OCI-LY1 (cell line): ENCODE data around the gene NDUFAB1.

Experiments used
- H2AFZ ChIP-seq: fragments of 200-600 bp; sonication (generic), shearing (Covaris generic); 2 replicates; pipeline ENCODE4 v1.6.0; 2014; ENCODE audit warnings: antibody characterized with exemption, mild to moderate bottlenecking, low read length
- H3F3A ChIP-seq: fragments of 200-600 bp; sonication (generic), shearing (Covaris generic); 2 replicates; pipeline ENCODE4 v1.6.0; 2014; ENCODE audit warnings: mild to moderate bottlenecking, antibody characterized with exemption, low read length, moderate library complexity; ENCODE audit not compliant: insufficient read depth
- H3K27ac ChIP-seq: fragments of 200-600 bp; sonication (generic); 2 replicates; pipeline ENCODE4 v1.5.1; 2014; ENCODE audit warnings: low read length, mixed run types, mild to moderate bottlenecking, low read depth; ENCODE audit not compliant: poor library complexity, severe bottlenecking
- H3K27me3 ChIP-seq: fragments of 200-600 bp; sonication (generic); 2 replicates; pipeline ENCODE4 v1.6.0; 2014; ENCODE audit warnings: antibody characterized with exemption, mild to moderate bottlenecking, low read length, moderate library complexity; ENCODE audit not compliant: insufficient read depth
- H3K36me3 ChIP-seq: fragments of 200-600 bp; sonication (generic); 2 replicates; pipeline ENCODE4 v1.6.1; 2014; ENCODE audit warnings: mild to moderate bottlenecking, antibody characterized with exemption, low read length, moderate library complexity, mixed read lengths; ENCODE audit not compliant: insufficient read depth
- H3K4me1 ChIP-seq: fragments of 200-600 bp; sonication (generic); 2 replicates; pipeline ENCODE4 v1.5.1; 2014; ENCODE audit warnings: mild to moderate bottlenecking, low read length, moderate library complexity; ENCODE audit not compliant: insufficient read depth, severe bottlenecking
- H3K4me2 ChIP-seq: fragments of 200-600 bp; sonication (generic), shearing (Covaris generic); 2 replicates; pipeline ENCODE4 v1.6.1; 2014; ENCODE audit warnings: low read length
- H3K4me3 ChIP-seq: fragments of 200-600 bp; sonication (generic); 2 replicates; pipeline ENCODE4 v1.5.1; 2014; ENCODE audit warnings: low read length, low read depth, mild to moderate bottlenecking, mixed read lengths; ENCODE audit not compliant: poor library complexity, severe bottlenecking
- H3K79me2 ChIP-seq: fragments of 200-600 bp; shearing (Covaris generic); 2 replicates; pipeline ENCODE4 v1.6.1; 2016; ENCODE audit warnings: mixed run types, low read length, mixed read lengths; ENCODE audit not compliant: insufficient read depth
- H3K9ac ChIP-seq: fragments of 200-600 bp; sonication (generic), shearing (Covaris generic); 2 replicates; pipeline ENCODE4 v1.6.1; 2014; ENCODE audit warnings: mild to moderate bottlenecking, low read length, mixed read lengths
- H3K9me2 ChIP-seq: fragments of 200-600 bp; sonication (generic), shearing (Covaris generic); 2 replicates; pipeline ENCODE4 v1.6.1; 2014; ENCODE audit warnings: low read depth, mild to moderate bottlenecking, low read length, mixed read lengths
- H3K9me3 ChIP-seq: fragments of 200-600 bp; shearing (Covaris generic); 2 replicates; pipeline ENCODE4 v1.6.1; 2014; ENCODE audit warnings: low read length, mixed read lengths
- H4K20me1 ChIP-seq: fragments of 200-600 bp; sonication (generic), shearing (Covaris generic); 2 replicates; pipeline ENCODE4 v1.6.0; 2016; ENCODE audit warnings: mild to moderate bottlenecking, low read length; ENCODE audit not compliant: insufficient read depth
- CTCF ChIP-seq: fragments of 200-600 bp; sonication (generic), shearing (Covaris generic); IDR thresholded peaks from 2 replicates; pipeline ENCODE4 v1.5.1; 2017; ENCODE audit warnings: mild to moderate bottlenecking, antibody characterized with exemption, low read length, moderate library complexity, mixed read lengths
- EZH2 ChIP-seq: fragments of 200-600 bp; sonication (generic), shearing (Covaris generic); IDR thresholded peaks from 2 replicates; pipeline ENCODE4 v1.8.0; 2017; ENCODE audit warnings: borderline replicate concordance, mixed run types, mild to moderate bottlenecking, antibody characterized with exemption, low read length, moderate library complexity, mixed read lengths

NDUFAB1 gene

GRCh38 chr16:23629516-23629915 is 33.4 kb upstream of the NDUFAB1 start:
- no peak overlapping the region for H3K4me3 ChIP-seq
- H3K9me3 ChIP-seq, result no peaks in the 10 kb centered on the region
- peaks cover 73% of the 10 kb centered on the region for H3K36me3 ChIP-seq
- no peak for TF ChIP-seq EZH2
- TF ChIP-seq CTCF, result no peak
- H3K9me2 ChIP-seq, result no peaks in the 10 kb centered on the region
- H3K27me3 ChIP-seq, result no peaks in the 10 kb centered on the region
- no peak overlapping the region for H3K4me2 ChIP-seq
- peaks cover 4% of the 10 kb centered on the region; the same call in 1 of the 2 replicates for H3K79me2 ChIP-seq
- H2AFZ ChIP-seq, result no peak overlapping the region
- no peaks in the 10 kb centered on the region for H3K4me1 ChIP-seq
- no peak overlapping the region for H3K27ac ChIP-seq
- H4K20me1 ChIP-seq, result no peaks in the 10 kb centered on the region
- no peaks in the 10 kb centered on the region for H3F3A ChIP-seq
- no peak overlapping the region for H3K9ac ChIP-seq

GRCh38 chr16:23624092-23624491 is 28.0 kb upstream of the NDUFAB1 start:
- H3K4me1 ChIP-seq, result no peaks in the 10 kb centered on the region

GRCh38 chr16:23615805-23616204 is 19.7 kb upstream of the NDUFAB1 start:
- Histone ChIP-seq H3K9me3 (no peaks in the 10 kb centered on the region), H3F3A (no peaks in the 10 kb centered on the region), H3K4me2 (no peak overlapping the region), H3K4me1 (no peaks in the 10 kb centered on the region), H4K20me1 (no peaks in the 10 kb centered on the region), H2AFZ (no peak overlapping the region), H3K27ac (no peak overlapping the region), H3K79me2 (no peaks in the 10 kb centered on the region), H3K9ac (no peak overlapping the region), H3K4me3 (no peak overlapping the region), H3K27me3 (no peaks in the 10 kb centered on the region), H3K36me3 (peaks cover 61% of the 10 kb centered on the region), H3K9me2 (no peaks in the 10 kb centered on the region)
- no peak for TF ChIP-seq CTCF
- no peak for TF ChIP-seq EZH2

More at GRCh38 chr16:23624092-23624491, 28.0 kb upstream of the NDUFAB1 start:
- Histone ChIP-seq H2AFZ (no peak overlapping the region), H3K9me3 (no peaks in the 10 kb centered on the region), H3K27me3 (no peaks in the 10 kb centered on the region), H3K9ac (no peak overlapping the region), H3K79me2 (no peaks in the 10 kb centered on the region), H3K4me2 (no peak overlapping the region), H3F3A (no peaks in the 10 kb centered on the region), H4K20me1 (no peaks in the 10 kb centered on the region), H3K27ac (no peak overlapping the region), H3K9me2 (no peaks in the 10 kb centered on the region), H3K4me3 (no peak overlapping the region), H3K36me3 (peaks cover 75% of the 10 kb centered on the region)
- no peak for TF ChIP-seq CTCF
- no peak for TF ChIP-seq EZH2
